HFFc6 (cell line): ENCODE measurements around the gene SLC23A2. TPM values are rescaled to one million over a fixed set of nuclear protein-coding genes. Genes with fewer than 3 reads are reported as not detected.
A peak's percentile ranks its signal among the peaks of the same experiment; 100 is the strongest.

ENCODE experiments used
- DNase-seq: peaks from one replicate; pipeline ENCODE4 v3.0.0-alpha.2; 2018
- H3K27ac Mint-ChIP-seq: 2 replicates; pipeline ENCODE4 v1.8.0; 2020; ENCODE audit warnings: mild to moderate bottlenecking, mixed read lengths
- H3K27me3 Mint-ChIP-seq: 2 replicates; pipeline ENCODE4 v1.8.0; 2021; ENCODE audit warnings: mild to moderate bottlenecking, moderate library complexity, mixed read lengths; ENCODE audit not compliant: insufficient read depth
- H3K36me3 Mint-ChIP-seq: 2 replicates; pipeline ENCODE4 v1.8.0; 2021; ENCODE audit warnings: low read depth, mixed read lengths
- H3K4me1 Mint-ChIP-seq: 2 replicates; pipeline ENCODE4 v1.8.0; 2020; ENCODE audit warnings: low read depth, mixed read lengths
- H3K4me3 Mint-ChIP-seq: 2 replicates; pipeline ENCODE4 v1.8.0; 2020; ENCODE audit warnings: mild to moderate bottlenecking, moderate library complexity, mixed read lengths
- H3K9me3 Mint-ChIP-seq: 2 replicates; pipeline ENCODE4 v1.8.0; 2020; ENCODE audit warnings: mild to moderate bottlenecking, mixed read lengths
- CTCF ChIP-seq: fragments of 200-600 bp; sonication (generic); IDR thresholded peaks from 2 replicates; pipeline ENCODE4 v1.5.0; 2021; ENCODE audit warnings: antibody characterized with exemption, mild to moderate bottlenecking
- total RNA-seq, 6 experiments: library from RNA; stranded (reverse); fragmentation: NEBNext Ultra II Directional; extraction: Animal tissue kit (Norgen Biotek cat#: 25700); gene quantifications; 2 replicates in 1 of 6; 3 replicates in 5 of 6; pipeline ENCODE4 v1.2.3, GENCODE V29; 2021

The SLC23A2 gene
- total RNA-seq, 6 experiments from 2014 or later: 12.5 to 17.2 (median 15.7) TPM

- Mint-ChIP-seq H3K27me3 (peaks cover 6% of the 10 kb centered on the region; the same call in 1 of the 2 replicates), H3K4me3 (peak overlapping the region; percentile 88), H3K4me1 (peaks cover 39% of the 10 kb centered on the region), H3K36me3 (peaks cover 2% of the 10 kb centered on the region; the same call in 1 of the 2 replicates), H3K9me3 (no peaks in the 10 kb centered on the region), H3K27ac (no peak overlapping the region)
- DNase-seq: no peak
- TF ChIP-seq CTCF: no peak
Measured at GRCh38 chr20:5002077-5002413, 735 bp upstream of the SLC23A2 start.

- H3K4me1 Mint-ChIP-seq: peaks cover 43% of the 10 kb centered on the region
- TF ChIP-seq CTCF: no peak
- H3K36me3 Mint-ChIP-seq: peaks cover 4% of the 10 kb centered on the region; the same call in 1 of the 2 replicates
Measured at GRCh38 chr20:5000263-5001173, 792 bp downstream of the SLC23A2 start.

GRCh38 chr20:4999788-5000187 lies 1.5 kb downstream of the SLC23A2 start:
- Mint-ChIP-seq H3K27ac (no peak overlapping the region), H3K4me3 (peak overlapping the region; percentile 91), H3K27me3 (peaks cover 6% of the 10 kb centered on the region; the same call in 1 of the 2 replicates), H3K4me1 (peaks cover 43% of the 10 kb centered on the region), H3K36me3 (peaks cover 4% of the 10 kb centered on the region; the same call in 1 of the 2 replicates), H3K9me3 (no peaks in the 10 kb centered on the region)
- TF ChIP-seq CTCF: no peak
- DNase-seq: no peak

More at GRCh38 chr20:5000263-5001173, 792 bp downstream of the SLC23A2 start:
- Mint-ChIP-seq H3K27ac (peak overlapping the region; percentile 49), H3K9me3 (no peaks in the 10 kb centered on the region), H3K4me3 (peak overlapping the region; percentile 91), H3K27me3 (peaks cover 6% of the 10 kb centered on the region; the same call in 1 of the 2 replicates)
- DNase-seq: peak; percentile 15

- DNase-seq: no peak
- H3K4me1 Mint-ChIP-seq: peaks cover 43% of the 10 kb centered on the region
- peaks cover 4% of the 10 kb centered on the region; the same call in 1 of the 2 replicates for H3K36me3 Mint-ChIP-seq
- H3K9me3 Mint-ChIP-seq: no peaks in the 10 kb centered on the region
- peak; percentile 28 for TF ChIP-seq CTCF
- peaks cover 2% of the 10 kb centered on the region for H3K27me3 Mint-ChIP-seq
- H3K4me3 Mint-ChIP-seq: no peak overlapping the region
- no peak overlapping the region; the same call in 1 of the 2 replicates for H3K27ac Mint-ChIP-seq
Measured at GRCh38 chr20:4998160-4998651, 3.1 kb downstream of the SLC23A2 start.

GRCh38 chr20:4997222-4997621 lies 4.1 kb downstream of the SLC23A2 start:
- Mint-ChIP-seq H3K27me3 (no peaks in the 10 kb centered on the region; the same call in 1 of the 2 replicates), H3K36me3 (peaks cover 4% of the 10 kb centered on the region; the same call in 1 of the 2 replicates), H3K4me3 (peak overlapping the region; percentile 2; the same call in 1 of the 2 replicates), H3K4me1 (peaks cover 42% of the 10 kb centered on the region), H3K27ac (peak overlapping the region; percentile 11; the same call in 1 of the 2 replicates), H3K9me3 (no peaks in the 10 kb centered on the region)
- no peak for TF ChIP-seq CTCF
- DNase-seq: peak; percentile 27
